ENCODE data around the gene CPLX4.

The CPLX4 gene

DNA sequence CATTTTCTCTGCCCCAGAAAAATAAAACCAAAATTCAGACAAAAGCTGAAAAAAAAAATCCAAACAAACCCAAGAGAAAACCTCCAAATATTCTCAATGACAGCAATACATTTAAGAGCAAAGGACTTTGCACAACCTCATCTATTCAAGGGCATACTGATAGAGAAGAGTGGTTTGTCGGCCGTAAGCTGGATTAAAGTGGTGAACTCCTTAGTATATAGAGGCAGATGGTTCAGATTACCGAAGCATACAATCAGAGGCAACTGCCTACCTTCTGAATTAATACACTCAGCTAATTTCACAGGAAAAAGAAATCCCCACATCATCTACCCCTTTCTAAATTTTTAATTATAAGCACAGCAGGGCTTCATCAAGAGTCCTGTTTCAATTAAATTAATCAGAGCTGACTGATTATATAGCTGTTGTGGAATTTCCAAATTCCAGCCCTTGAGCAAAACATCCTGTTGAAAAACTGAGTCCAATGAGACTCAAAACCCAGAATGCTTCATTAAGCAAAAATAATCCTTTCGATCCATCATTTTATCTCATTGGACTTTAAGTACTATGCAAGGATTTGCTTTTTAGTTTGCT, at the start of gene CPLX4:
Gene CPLX4 (minus strand): TSS at position 190 of the 591 bp plus-strand sequence. CDS start 187 bp downstream, at position 3.
- TF ChIP-seq, protein P1, sequence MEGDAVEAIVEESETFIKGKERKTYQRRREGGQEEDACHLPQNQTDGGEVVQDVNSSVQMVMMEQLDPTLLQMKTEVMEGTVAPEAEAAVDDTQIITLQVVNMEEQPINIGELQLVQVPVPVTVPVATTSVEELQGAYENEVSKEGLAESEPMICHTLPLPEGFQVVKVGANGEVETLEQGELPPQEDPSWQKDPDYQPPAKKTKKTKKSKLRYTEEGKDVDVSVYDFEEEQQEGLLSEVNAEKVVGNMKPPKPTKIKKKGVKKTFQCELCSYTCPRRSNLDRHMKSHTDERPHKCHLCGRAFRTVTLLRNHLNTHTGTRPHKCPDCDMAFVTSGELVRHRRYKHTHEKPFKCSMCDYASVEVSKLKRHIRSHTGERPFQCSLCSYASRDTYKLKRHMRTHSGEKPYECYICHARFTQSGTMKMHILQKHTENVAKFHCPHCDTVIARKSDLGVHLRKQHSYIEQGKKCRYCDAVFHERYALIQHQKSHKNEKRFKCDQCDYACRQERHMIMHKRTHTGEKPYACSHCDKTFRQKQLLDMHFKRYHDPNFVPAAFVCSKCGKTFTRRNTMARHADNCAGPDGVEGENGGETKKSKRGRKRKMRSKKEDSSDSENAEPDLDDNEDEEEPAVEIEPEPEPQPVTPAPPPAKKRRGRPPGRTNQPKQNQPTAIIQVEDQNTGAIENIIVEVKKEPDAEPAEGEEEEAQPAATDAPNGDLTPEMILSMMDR (IDR thresholded peaks at IDR 0.05) = no peak

DNA sequence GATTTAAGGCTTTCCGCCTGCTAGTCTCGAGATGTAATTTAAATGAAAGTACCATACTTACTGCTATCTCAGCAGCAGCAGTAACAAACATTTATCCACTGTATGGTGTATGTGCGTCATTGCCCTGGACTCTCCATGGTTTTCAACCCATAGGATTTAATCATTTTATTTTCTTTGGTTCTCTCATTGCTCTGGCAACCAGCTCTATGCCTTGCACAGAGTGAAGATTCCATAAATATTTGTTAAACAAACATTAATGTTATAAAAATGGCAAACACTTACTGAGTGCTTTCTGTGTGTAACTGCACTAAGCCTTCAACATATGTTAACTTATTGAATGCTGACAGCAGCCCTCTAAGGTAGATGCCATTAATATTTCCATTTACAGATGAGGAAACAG, 41.9 kb upstream of the CPLX4 start:
- TF ChIP-seq, protein P1 (IDR thresholded peaks at IDR 0.05) = no peak

DNA sequence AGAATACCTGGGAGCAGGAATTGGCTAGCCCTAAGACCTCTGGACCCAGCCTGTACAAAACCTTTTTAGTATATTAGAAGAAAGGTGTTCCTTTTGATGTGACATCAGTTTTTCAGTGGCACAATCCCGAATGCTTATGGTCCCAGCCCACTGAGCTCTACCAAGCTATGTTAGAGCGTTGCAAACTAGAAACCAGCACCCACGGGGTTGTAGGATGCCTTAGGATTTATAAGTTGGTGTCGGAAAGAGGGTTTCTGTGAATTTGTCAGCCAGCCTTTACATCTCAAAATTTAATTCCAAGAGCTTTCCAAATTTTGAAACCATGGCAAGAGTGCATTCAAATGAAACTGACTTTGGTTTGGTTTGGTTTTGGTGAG, 41.1 kb upstream of the CPLX4 start:
- TF ChIP-seq, protein P1 (IDR thresholded peaks at IDR 0.05) = no peak

GRCh38 chr18:59358712-59359575, 40.5 kb upstream of the CPLX4 start, which contains the start of gene LMAN1:
TSS of gene LMAN1 (minus strand) at chr18:59359265. CDS start at chr18:59359244, 21 bp downstream.
- TF ChIP-seq, protein P1 (IDR thresholded peaks at IDR 0.05) = no peak

DNA sequence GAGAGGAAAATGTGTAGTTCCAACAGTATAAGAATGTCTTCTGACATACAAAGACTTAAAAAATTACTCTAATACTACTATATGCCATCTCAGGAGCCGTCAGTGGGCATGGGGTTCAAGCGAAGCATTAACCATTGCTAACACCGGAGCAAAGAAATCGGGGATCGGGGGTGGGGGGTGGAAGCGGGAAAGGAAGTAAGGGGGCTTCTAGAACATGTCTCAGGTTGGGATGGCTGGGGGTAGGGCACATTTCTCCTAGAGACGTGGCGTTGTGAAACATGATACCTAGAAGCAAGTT, 39.9 kb upstream of the CPLX4 start:
- TF ChIP-seq, protein P1 (IDR thresholded peaks at IDR 0.05) = no peak

GRCh38 chr18:59357928-59358327, 39.5 kb upstream of the CPLX4 start:
- TF ChIP-seq, protein P1 (IDR thresholded peaks at IDR 0.05) = no peak

DNA sequence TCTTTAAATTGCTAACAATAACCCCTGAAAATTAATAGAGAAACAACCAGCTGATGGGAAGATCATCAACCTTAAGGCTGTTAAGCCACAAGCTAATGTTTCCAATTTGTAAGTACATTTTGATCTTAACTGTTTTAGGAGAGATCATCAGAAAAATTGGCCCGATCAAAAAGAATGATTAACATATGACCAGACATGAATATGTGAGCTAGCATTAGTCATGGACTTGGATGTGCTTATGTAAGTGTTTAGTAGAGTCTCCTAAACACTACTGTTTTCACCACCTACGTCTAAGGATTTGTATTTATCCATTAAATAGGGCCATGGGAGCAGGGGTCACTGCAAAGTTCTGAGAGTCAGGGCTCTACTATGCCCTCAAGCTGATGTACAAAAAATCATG, 36.3 kb upstream of the CPLX4 start:
- TF ChIP-seq, protein P1 (IDR thresholded peaks at IDR 0.05) = no peak

Measured in LNCAP (cell line).